SK-N-SH (cell line): ENCODE results near the gene CDH23. TPM values are rescaled to one million over a fixed set of nuclear protein-coding genes. Genes with fewer than 3 reads are reported as not detected.

ENCODE experiments used
- CTCF ChIA-PET: fragments of 300-600, 350-600 bp; formaldehyde crosslinking; extraction: SDS; loops from one replicate; lab custom pipeline; 2021; lab: Yijun Ruan, JAX
- POLR2A ChIA-PET: fragments of 350-600 bp; sonication (Branson Sonifier 250); formaldehyde crosslinking; extraction: SDS; loops from one replicate; lab custom pipeline; 2020; ENCODE audit warnings: antibody characterized with exemption, inconsistent platforms; lab: Yijun Ruan, JAX
- DNase-seq: peaks from one replicate; pipeline ENCODE4 v3.0.0; 2012
- H2AFZ ChIP-seq: fragments of 200-600 bp; sonication (generic); 2 replicates; pipeline ENCODE4 v1.8.1; 2016; ENCODE audit warnings: antibody characterized with exemption, mild to moderate bottlenecking, low read depth
- H3F3A ChIP-seq: fragments of 200-600 bp; sonication (generic); replicated peaks from 2 replicates; pipeline ENCODE3; 2016; ENCODE audit warnings: antibody characterized with exemption, mild to moderate bottlenecking; ENCODE audit not compliant: insufficient read depth
- H3K27ac ChIP-seq, 2 experiments: fragments of 200-500 bp in 1 of 2; fragments of 200-600 bp in 1 of 2; sonication (Bioruptor generic) in 1 of 2; sonication (generic), shearing (Covaris generic) in 1 of 2; 2 replicates each; pipeline versions ENCODE4 v1.5.1 to v1.6.1; 2014 to 2016; ENCODE audit warnings: low read depth in 2 of 2, inconsistent platforms in 1 of 2, low read length in 1 of 2, mild to moderate bottlenecking in 1 of 2, mixed read lengths in 1 of 2
- H3K27me3 ChIP-seq: fragments of 200-600 bp; sonication (generic), shearing (Covaris generic); 2 replicates; pipeline ENCODE4 v1.6.1; 2016; ENCODE audit warnings: mixed run types; ENCODE audit not compliant: insufficient read depth
- H3K36me3 ChIP-seq, 2 experiments: fragments of 200-500 bp in 1 of 2; fragments of 200-600 bp in 1 of 2; sonication (Bioruptor generic) in 1 of 2; sonication (generic) in 1 of 2; replicated peaks in 1 of 2; 2 replicates each; pipeline versions ENCODE3 to v1.5.1; 2014 to 2016; ENCODE audit warnings: low read length in 1 of 2, mild to moderate bottlenecking in 1 of 2; ENCODE audit not compliant: insufficient read depth in 2 of 2, control insufficient read depth in 1 of 2
- H3K4me1 ChIP-seq, 2 experiments: fragments of 200-500 bp in 1 of 2; fragments of 200-600 bp in 1 of 2; sonication (Bioruptor generic) in 1 of 2; sonication (generic), shearing (Covaris generic) in 1 of 2; 2 replicates each; pipeline versions ENCODE4 v1.5.1 to v1.6.1; 2014 to 2016; ENCODE audit warnings: low read depth in 1 of 2, low read length in 1 of 2, mixed run types in 1 of 2; ENCODE audit not compliant: insufficient read depth in 2 of 2, control insufficient read depth in 1 of 2
- H3K4me2 ChIP-seq: fragments of 200-600 bp; sonication (generic), shearing (Covaris generic); 2 replicates; pipeline ENCODE4 v1.6.1; 2017; ENCODE audit warnings: mixed run types
- H3K4me3 ChIP-seq, 2 experiments: fragments of 200-500 bp in 1 of 2; fragments of 200-600 bp in 1 of 2; sonication (Bioruptor generic) in 1 of 2; sonication (generic), shearing (Covaris generic) in 1 of 2; 2 replicates each; pipeline versions ENCODE4 v1.5.1 to v1.8.1; 2014 to 2016; ENCODE audit warnings: low read depth in 2 of 2, inconsistent platforms in 1 of 2, low read length in 1 of 2, mild to moderate bottlenecking in 1 of 2, mixed read lengths in 1 of 2, moderate library complexity in 1 of 2
- H3K79me2 ChIP-seq: fragments of 200-600 bp; sonication (generic); 2 replicates; pipeline ENCODE4 v1.8.1; 2017; ENCODE audit warnings: mild to moderate bottlenecking; ENCODE audit not compliant: insufficient read depth
- H3K9ac ChIP-seq: fragments of 200-600 bp; sonication (generic); 2 replicates; pipeline ENCODE4 v1.6.1; 2017; ENCODE audit warnings: mixed run types
- H3K9me2 ChIP-seq: fragments of 200-600 bp; sonication (generic); 2 replicates; pipeline ENCODE4 v1.6.1; 2017; ENCODE audit warnings: mixed run types
- H3K9me3 ChIP-seq: fragments of 200-600 bp; sonication (generic); 2 replicates; pipeline ENCODE4 v1.6.1; 2017; ENCODE audit warnings: mixed run types, mild to moderate bottlenecking, moderate library complexity
- H4K20me1 ChIP-seq: fragments of 200-600 bp; sonication (generic); 2 replicates; pipeline ENCODE4 v1.6.1; 2017; ENCODE audit warnings: mild to moderate bottlenecking, mixed run types; ENCODE audit not compliant: insufficient read depth
- CTCF ChIP-seq: fragments of 200-600 bp; sonication (generic); IDR thresholded peaks from 2 replicates; pipeline ENCODE4 v1.6.1; 2017; ENCODE audit warnings: antibody characterized with exemption, mild to moderate bottlenecking, moderate library complexity
- ELF1 ChIP-seq: IDR thresholded peaks from 2 replicates; pipeline ENCODE4 v1.4.0; 2012
- EP300 ChIP-seq, 2 experiments: IDR thresholded peaks; 2 replicates each; pipeline versions ENCODE4 v1.4.0 to v1.6.1; 2012; ENCODE audit warnings: borderline replicate concordance in 1 of 2, low read depth in 1 of 2, low read length in 1 of 2
- FOXJ3 ChIP-seq: sonication (generic); formaldehyde crosslinking; IDR thresholded peaks from 2 replicates; pipeline ENCODE4 v1.5.1; 2020; ENCODE audit warnings: mild to moderate bottlenecking, missing genetic modification reagents
- JUND ChIP-seq: IDR thresholded peaks from 2 replicates; pipeline ENCODE4 v1.4.0; 2012
- MEF2A ChIP-seq: IDR thresholded peaks from 2 replicates; pipeline ENCODE4 v1.4.0; 2012; ENCODE audit warnings: low read depth, borderline replicate concordance
- NRF1 ChIP-seq: IDR thresholded peaks from 2 replicates; pipeline ENCODE4 v1.6.1; 2012; ENCODE audit warnings: low read depth, mild to moderate bottlenecking, low read length
- PBX3 ChIP-seq: IDR thresholded peaks from 2 replicates; pipeline ENCODE4; 2012
- POLR2AphosphoS5 ChIP-seq: IDR thresholded peaks from 2 replicates; pipeline ENCODE4 v1.6.1; 2012; ENCODE audit warnings: low read depth, low read length
- RAD21 ChIP-seq: IDR thresholded peaks from 2 replicates; pipeline ENCODE4 v1.6.1; 2012; ENCODE audit warnings: mild to moderate bottlenecking, low read length
- RCOR1 ChIP-seq: fragments of 150-350 bp; IDR thresholded peaks from 2 replicates; pipeline ENCODE4 v1.6.1; 2017; ENCODE audit warnings: antibody characterized with exemption, low read length
- RXRA ChIP-seq: IDR thresholded peaks from 2 replicates; pipeline ENCODE4 v1.4.0; 2012; ENCODE audit warnings: low read depth, mild to moderate bottlenecking, borderline replicate concordance
- SMC3 ChIP-seq: IDR thresholded peaks from 2 replicates; pipeline ENCODE4 v1.6.1; 2012; ENCODE audit warnings: low read depth, low read length, improper control_type of control experiment
- TAF1 ChIP-seq: IDR thresholded peaks from 2 replicates; pipeline ENCODE4 v1.6.1; 2012; ENCODE audit warnings: low read depth, mild to moderate bottlenecking, low read length, moderate library complexity, borderline replicate concordance
- TCF12 ChIP-seq: IDR thresholded peaks from 2 replicates; pipeline ENCODE4 v1.4.0; 2012
- TEAD4 ChIP-seq: IDR thresholded peaks from 2 replicates; pipeline ENCODE4 v1.4.0; 2012; ENCODE audit warnings: mild to moderate bottlenecking, borderline replicate concordance; ENCODE audit not compliant: insufficient read depth
- USF2 ChIP-seq: fragments of 150-350 bp; IDR thresholded peaks from 2 replicates; pipeline ENCODE4 v1.6.1; 2017; ENCODE audit warnings: antibody characterized with exemption, low read length, low read depth, borderline replicate concordance
- YY1 ChIP-seq: IDR thresholded peaks from 2 replicates; pipeline ENCODE4 v1.4.0; 2012; ENCODE audit warnings: low read depth, mild to moderate bottlenecking
- ZBTB33 ChIP-seq: IDR thresholded peaks from 2 replicates; pipeline ENCODE4 v1.4.0; 2012; ENCODE audit warnings: low read depth, borderline replicate concordance
- WGBS: methylation state at CpG from one replicate; pipeline ENCODE4 v1.1.6; 2017; ENCODE audit warnings: low lambda C conversion rate; 5-methylcytosine and 5-hydroxymethylcytosine counted together
- polyA plus RNA-seq, 3 experiments: library from polyadenylated mRNA; depleted of rRNA; stranded (reverse); fragments of >200 nt; gene quantifications; 2 replicates each; pipeline ENCODE4 v1.2.3, GENCODE V29; 2012

The CDH23 gene
- polyA plus RNA-seq, 1 of the 3 experiments (the other 2 are of a cell fraction), result 0.03 TPM

- Histone ChIP-seq H3K4me1 (peaks cover 0 to 2% of the 10 kb centered on the region in 2 experiments; a peak in 2 of 4 replicates), H3K27me3 (peaks cover 27% of the 10 kb centered on the region), H3K79me2 (no peaks in the 10 kb centered on the region), H3K4me3 (no peak overlapping the region), H3K27ac (no peak overlapping the region), H3F3A (no peaks in the 10 kb centered on the region), H4K20me1 (no peaks in the 10 kb centered on the region), H3K9me3 (no peaks in the 10 kb centered on the region), H3K36me3 (no peaks in the 10 kb centered on the region), H2AFZ (no peak overlapping the region), H3K9ac (no peak overlapping the region), H3K4me2 (no peak overlapping the region), H3K9me2 (no peaks in the 10 kb centered on the region)
- POLR2A ChIA-PET, result no interaction called here
- CTCF ChIA-PET, result interaction anchor here (1.1 to 3.2 kb wide), 4 partner anchors 9 to 165 kb away, joined by 3 to 23 read pairs (median 6); no protein-coding TSS in a partner anchor
- 43% methylated on average over 5 of the region's 5 CpGs for WGBS
- no peak for DNase-seq
- TF ChIP-seq RAD21, result no peak
- no peak for TF ChIP-seq TCF12
- no peak for TF ChIP-seq YY1
- TF ChIP-seq NRF1, result no peak
- TF ChIP-seq PBX3, result no peak
- TF ChIP-seq RXRA, result no peak
Measured at GRCh38 chr10:71561003-71561574, 164.4 kb downstream of the CDH23 start.

GRCh38 chr10:71562181-71562580, 165.5 kb downstream of the CDH23 start:
- Histone ChIP-seq H4K20me1 (no peaks in the 10 kb centered on the region), H3K27me3 (peaks cover 24% of the 10 kb centered on the region), H3K4me2 (no peak overlapping the region), H3K4me1 (peaks cover 0 to 2% of the 10 kb centered on the region in 2 experiments; a peak in 2 of 4 replicates), H3K79me2 (no peaks in the 10 kb centered on the region), H3F3A (no peaks in the 10 kb centered on the region), H3K36me3 (no peaks in the 10 kb centered on the region), H3K4me3 (no peak overlapping the region), H3K9ac (no peak overlapping the region), H3K27ac (no peak overlapping the region), H3K9me3 (no peaks in the 10 kb centered on the region), H3K9me2 (no peaks in the 10 kb centered on the region), H2AFZ (no peak overlapping the region)
- DNase-seq, result no peak
- no peak for TF ChIP-seq TEAD4
- TF ChIP-seq RXRA, result no peak
- TF ChIP-seq EP300 (IDR thresholded peaks at IDR 0.05; ENCODE audit: borderline replicate concordance in 1 of 2, low read depth in 1 of 2, low read length in 1 of 2), result no peak
- TF ChIP-seq TCF12, result no peak
- TF ChIP-seq RCOR1, result no peak
- TF ChIP-seq CTCF, result no peak
- no peak for TF ChIP-seq SMC3
- TF ChIP-seq FOXJ3 (CRISPR knock-in tag), result no peak
- TF ChIP-seq TAF1, result no peak
- TF ChIP-seq USF2, result no peak
- TF ChIP-seq JUND, result no peak
- TF ChIP-seq ELF1, result no peak
- TF ChIP-seq MEF2A, result no peak
- no peak for TF ChIP-seq RAD21
- TF ChIP-seq PBX3, result no peak
- no peak for TF ChIP-seq POLR2AphosphoS5
- no peak for TF ChIP-seq ZBTB33
- POLR2A ChIA-PET, result no interaction called here
- WGBS, result 76% methylated on average over 9 of the region's 9 CpGs
- CTCF ChIA-PET, result interaction anchor here (1.3 to 11.4 kb wide), 3 partner anchors 47 to 167 kb away, joined by 6 to 223 read pairs (median 6); partner anchors contain the start of gene CDH23
